HepG2 (cell line): ENCODE results near the gene SUSD3. TPM values are rescaled to one million over a fixed set of nuclear protein-coding genes. Genes with fewer than 3 reads are reported as not detected.

Experiments
- CC2D1A ChIP-seq: sonication (generic); formaldehyde crosslinking; IDR thresholded peaks from 2 replicates; pipeline ENCODE4 v1.8.1; 2023; ENCODE audit warnings: mild to moderate bottlenecking, missing genetic modification reagents
- KDM6A ChIP-seq: IDR thresholded peaks from 2 replicates; pipeline ENCODE4 v1.6.1; 2016; ENCODE audit warnings: low read depth
- NFYC ChIP-seq: IDR thresholded peaks from 2 replicates; pipeline ENCODE4 v1.6.1; 2016; ENCODE audit warnings: missing genetic modification reagents, missing compliant biosample characterization
- PCBP2 ChIP-seq: fragments of 200-400 bp; formaldehyde crosslinking; optimal IDR thresholded peaks from 2 replicates; pipeline ENCODE3; 2018; ENCODE audit warnings: low read length, low read depth; ENCODE audit not compliant: poor library complexity, severe bottlenecking
- RBAK ChIP-seq: sonication (generic); formaldehyde crosslinking; IDR thresholded peaks from 2 replicates; pipeline ENCODE4 v1.5.1; 2020; ENCODE audit warnings: mild to moderate bottlenecking, missing genetic modification reagents
- SMARCC2 ChIP-seq: fragments of 450-650 bp; IDR thresholded peaks from 2 replicates; pipeline ENCODE4 v1.6.1; 2017; ENCODE audit warnings: antibody characterized with exemption, mild to moderate bottlenecking
- ZC3H13 ChIP-seq: sonication (generic); formaldehyde crosslinking; IDR thresholded peaks from 2 replicates; pipeline ENCODE4 v1.8.1; 2023; ENCODE audit warnings: mild to moderate bottlenecking, missing genetic modification reagents, moderate library complexity
- ZFP62 ChIP-seq: sonication (generic); formaldehyde crosslinking; IDR thresholded peaks from 2 replicates; pipeline ENCODE4 v1.4.0; 2020; ENCODE audit warnings: missing genetic modification reagents
- ZNF12 ChIP-seq: sonication (generic); formaldehyde crosslinking; IDR thresholded peaks from 2 replicates; pipeline ENCODE4 v1.5.0; 2020; ENCODE audit warnings: missing genetic modification reagents
- ZNF343 ChIP-seq: sonication (generic); formaldehyde crosslinking; IDR thresholded peaks from 2 replicates; pipeline ENCODE4 v1.4.0; 2020; ENCODE audit warnings: mild to moderate bottlenecking, missing genetic modification reagents
- ZNF644 ChIP-seq: IDR thresholded peaks from 2 replicates; pipeline ENCODE4 v1.6.1; 2016; ENCODE audit warnings: low read depth
- ZNF883 ChIP-seq: sonication (generic); formaldehyde crosslinking; IDR thresholded peaks from 2 replicates; pipeline ENCODE4 v1.5.1; 2020; ENCODE audit warnings: mild to moderate bottlenecking, missing genetic modification reagents; ENCODE audit errors: not compliant biosample characterization
- ZSCAN29 ChIP-seq: sonication (generic); formaldehyde crosslinking; conservative IDR thresholded peaks from 2 replicates; pipeline ENCODE4 v1.4.0; 2020; ENCODE audit warnings: mild to moderate bottlenecking, missing genetic modification reagents
- polyA plus RNA-seq, 8 experiments: library from polyadenylated mRNA; depleted of rRNA in 3 of 8; stranded (reverse) in 7 of 8; unstranded in 1 of 8; fragments of >200 nt; fragmentation: Illumina TruSeq in 4 of 8; extraction: Trizol in 4 of 8; gene quantifications; 2 replicates each; pipeline versions ENCODE4 v1.2.1 to v1.2.3, GENCODE V29; 2011 to 2016; ENCODE audit warnings: low read depth in 4 of 8, missing spikeins in 1 of 8, mixed read lengths in 1 of 8; ENCODE audit not compliant: insufficient read depth in 1 of 8
- total RNA-seq, 5 experiments: library from RNA; depleted of rRNA; stranded (reverse); fragments of >200 nt; fragmentation: Illumina TruSeq; extraction: Trizol; gene quantifications; 2 replicates each; pipeline ENCODE4 v1.2.3, GENCODE V29; 2016; ENCODE audit warnings: low read depth in 1 of 5
- TF ChIP-seq, protein P1 (sequence below): IDR thresholded peaks from 2 replicates; pipeline ENCODE4 v1.4.0; 2020; ENCODE audit warnings: mild to moderate bottlenecking, missing genetic modification reagents
- TF ChIP-seq, protein P2 (sequence below): sonication (generic); formaldehyde crosslinking; IDR thresholded peaks from 2 replicates; pipeline ENCODE4 v1.5.0; 2020; ENCODE audit warnings: missing genetic modification reagents, mild to moderate bottlenecking, borderline replicate concordance
- TF ChIP-seq, protein P3 (sequence below): sonication (generic); formaldehyde crosslinking; IDR thresholded peaks from 2 replicates; pipeline ENCODE4 v1.4.0; 2020; ENCODE audit warnings: missing genetic modification reagents, borderline replicate concordance
- TF ChIP-seq, protein P4 (sequence below): IDR thresholded peaks from 2 replicates; pipeline ENCODE4 v1.6.1; 2012; ENCODE audit warnings: inconsistent platforms
- TF ChIP-seq, protein P5 (sequence below): sonication (generic); formaldehyde crosslinking; conservative IDR thresholded peaks from 2 replicates; pipeline ENCODE4 v1.8.0; 2022; ENCODE audit warnings: mild to moderate bottlenecking, moderate library complexity, missing genetic modification reagents

The SUSD3 gene
- total and polyA plus RNA-seq, 2 of the 13 experiments (the other 11 are each of a cell fraction or from before 2014, with no cell fraction given): 7.0 to 9.1 TPM

DNA sequence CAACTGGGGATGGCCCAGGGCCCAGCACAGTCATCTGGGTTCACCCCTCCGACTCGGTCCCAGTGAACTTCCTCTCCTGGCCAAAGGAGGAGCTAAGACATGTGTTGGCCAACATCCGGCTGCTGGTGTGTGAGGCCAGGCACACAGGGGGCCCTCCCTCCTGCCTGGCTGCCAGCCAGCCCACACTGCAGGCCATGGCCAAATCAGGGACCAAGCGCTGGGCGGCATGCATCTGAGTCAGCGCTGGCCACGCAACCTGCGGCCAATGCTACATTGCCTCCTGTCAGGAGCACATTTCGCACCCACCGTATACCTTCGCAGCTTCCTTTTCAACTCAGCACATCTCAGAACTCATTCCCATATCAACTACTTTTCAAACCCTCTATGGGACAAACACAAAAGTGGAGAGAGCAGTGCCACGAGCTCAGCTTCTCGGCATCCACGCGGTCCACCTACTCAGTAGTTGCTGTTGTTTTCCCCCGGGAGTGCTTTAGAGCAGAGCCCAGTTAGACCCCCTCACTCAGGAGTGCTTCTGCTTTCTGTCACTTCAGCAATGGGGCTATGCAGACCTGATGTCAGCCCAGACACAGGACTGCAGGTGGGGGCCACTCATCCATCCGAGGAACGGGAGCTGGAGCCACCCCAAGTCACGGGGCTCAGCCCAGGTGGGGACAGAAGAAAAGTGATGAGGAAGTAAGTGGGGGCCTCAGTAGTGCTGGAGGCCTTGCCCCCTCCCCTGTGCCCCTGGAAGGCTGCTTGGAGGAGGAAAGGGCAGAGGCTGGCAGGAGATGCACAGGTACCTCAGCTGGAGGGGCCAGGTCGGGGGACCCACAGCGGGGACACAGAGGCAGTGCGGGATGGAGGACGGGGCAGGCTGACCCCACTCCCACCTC is 61.7 kb downstream of the SUSD3 start (continued):
- TF ChIP-seq, protein P1, sequence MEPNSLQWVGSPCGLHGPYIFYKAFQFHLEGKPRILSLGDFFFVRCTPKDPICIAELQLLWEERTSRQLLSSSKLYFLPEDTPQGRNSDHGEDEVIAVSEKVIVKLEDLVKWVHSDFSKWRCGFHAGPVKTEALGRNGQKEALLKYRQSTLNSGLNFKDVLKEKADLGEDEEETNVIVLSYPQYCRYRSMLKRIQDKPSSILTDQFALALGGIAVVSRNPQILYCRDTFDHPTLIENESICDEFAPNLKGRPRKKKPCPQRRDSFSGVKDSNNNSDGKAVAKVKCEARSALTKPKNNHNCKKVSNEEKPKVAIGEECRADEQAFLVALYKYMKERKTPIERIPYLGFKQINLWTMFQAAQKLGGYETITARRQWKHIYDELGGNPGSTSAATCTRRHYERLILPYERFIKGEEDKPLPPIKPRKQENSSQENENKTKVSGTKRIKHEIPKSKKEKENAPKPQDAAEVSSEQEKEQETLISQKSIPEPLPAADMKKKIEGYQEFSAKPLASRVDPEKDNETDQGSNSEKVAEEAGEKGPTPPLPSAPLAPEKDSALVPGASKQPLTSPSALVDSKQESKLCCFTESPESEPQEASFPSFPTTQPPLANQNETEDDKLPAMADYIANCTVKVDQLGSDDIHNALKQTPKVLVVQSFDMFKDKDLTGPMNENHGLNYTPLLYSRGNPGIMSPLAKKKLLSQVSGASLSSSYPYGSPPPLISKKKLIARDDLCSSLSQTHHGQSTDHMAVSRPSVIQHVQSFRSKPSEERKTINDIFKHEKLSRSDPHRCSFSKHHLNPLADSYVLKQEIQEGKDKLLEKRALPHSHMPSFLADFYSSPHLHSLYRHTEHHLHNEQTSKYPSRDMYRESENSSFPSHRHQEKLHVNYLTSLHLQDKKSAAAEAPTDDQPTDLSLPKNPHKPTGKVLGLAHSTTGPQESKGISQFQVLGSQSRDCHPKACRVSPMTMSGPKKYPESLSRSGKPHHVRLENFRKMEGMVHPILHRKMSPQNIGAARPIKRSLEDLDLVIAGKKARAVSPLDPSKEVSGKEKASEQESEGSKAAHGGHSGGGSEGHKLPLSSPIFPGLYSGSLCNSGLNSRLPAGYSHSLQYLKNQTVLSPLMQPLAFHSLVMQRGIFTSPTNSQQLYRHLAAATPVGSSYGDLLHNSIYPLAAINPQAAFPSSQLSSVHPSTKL (CRISPR knock-in tag): peak; percentile 83
- TF ChIP-seq NFYC (CRISPR knock-in tag) (no peak; the same call in 1 of the 2 replicates), ZFP62 (CRISPR knock-in tag) (no peak), ZNF883 (peak; percentile 78), ZNF343 (CRISPR knock-in tag) (no peak), CC2D1A (no peak), RBAK (CRISPR knock-in tag) (peak; percentile 61; the same call in 1 of the 2 replicates), KDM6A (CRISPR knock-in tag) (peak; percentile 56; the same call in 1 of the 2 replicates), ZC3H13 (peak; percentile 94), PCBP2 (no peak), ZNF644 (CRISPR knock-in tag) (peak; percentile 67), SMARCC2 (no peak), ZSCAN29 (peak; percentile 67; the same call in 1 of the 2 replicates), ZNF12 (CRISPR knock-in tag) (peak; percentile 68; the same call in 1 of the 2 replicates)
- TF ChIP-seq, protein P2, sequence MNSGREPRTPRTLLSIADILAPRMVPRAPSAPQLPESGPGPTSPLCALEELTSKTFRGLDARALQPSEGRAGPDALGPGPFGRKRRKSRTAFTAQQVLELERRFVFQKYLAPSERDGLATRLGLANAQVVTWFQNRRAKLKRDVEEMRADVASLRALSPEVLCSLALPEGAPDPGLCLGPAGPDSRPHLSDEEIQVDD: 0 out of 2 replicates have a peak, but pooled peaks have one; percentile 37
- TF ChIP-seq, protein P3, sequence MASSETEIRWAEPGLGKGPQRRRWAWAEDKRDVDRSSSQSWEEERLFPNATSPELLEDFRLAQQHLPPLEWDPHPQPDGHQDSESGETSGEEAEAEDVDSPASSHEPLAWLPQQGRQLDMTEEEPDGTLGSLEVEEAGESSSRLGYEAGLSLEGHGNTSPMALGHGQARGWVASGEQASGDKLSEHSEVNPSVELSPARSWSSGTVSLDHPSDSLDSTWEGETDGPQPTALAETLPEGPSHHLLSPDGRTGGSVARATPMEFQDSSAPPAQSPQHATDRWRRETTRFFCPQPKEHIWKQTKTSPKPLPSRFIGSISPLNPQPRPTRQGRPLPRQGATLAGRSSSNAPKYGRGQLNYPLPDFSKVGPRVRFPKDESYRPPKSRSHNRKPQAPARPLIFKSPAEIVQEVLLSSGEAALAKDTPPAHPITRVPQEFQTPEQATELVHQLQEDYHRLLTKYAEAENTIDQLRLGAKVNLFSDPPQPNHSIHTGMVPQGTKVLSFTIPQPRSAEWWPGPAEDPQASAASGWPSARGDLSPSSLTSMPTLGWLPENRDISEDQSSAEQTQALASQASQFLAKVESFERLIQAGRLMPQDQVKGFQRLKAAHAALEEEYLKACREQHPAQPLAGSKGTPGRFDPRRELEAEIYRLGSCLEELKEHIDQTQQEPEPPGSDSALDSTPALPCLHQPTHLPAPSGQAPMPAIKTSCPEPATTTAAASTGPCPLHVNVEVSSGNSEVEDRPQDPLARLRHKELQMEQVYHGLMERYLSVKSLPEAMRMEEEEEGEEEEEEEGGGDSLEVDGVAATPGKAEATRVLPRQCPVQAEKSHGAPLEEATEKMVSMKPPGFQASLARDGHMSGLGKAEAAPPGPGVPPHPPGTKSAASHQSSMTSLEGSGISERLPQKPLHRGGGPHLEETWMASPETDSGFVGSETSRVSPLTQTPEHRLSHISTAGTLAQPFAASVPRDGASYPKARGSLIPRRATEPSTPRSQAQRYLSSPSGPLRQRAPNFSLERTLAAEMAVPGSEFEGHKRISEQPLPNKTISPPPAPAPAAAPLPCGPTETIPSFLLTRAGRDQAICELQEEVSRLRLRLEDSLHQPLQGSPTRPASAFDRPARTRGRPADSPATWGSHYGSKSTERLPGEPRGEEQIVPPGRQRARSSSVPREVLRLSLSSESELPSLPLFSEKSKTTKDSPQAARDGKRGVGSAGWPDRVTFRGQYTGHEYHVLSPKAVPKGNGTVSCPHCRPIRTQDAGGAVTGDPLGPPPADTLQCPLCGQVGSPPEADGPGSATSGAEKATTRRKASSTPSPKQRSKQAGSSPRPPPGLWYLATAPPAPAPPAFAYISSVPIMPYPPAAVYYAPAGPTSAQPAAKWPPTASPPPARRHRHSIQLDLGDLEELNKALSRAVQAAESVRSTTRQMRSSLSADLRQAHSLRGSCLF (CRISPR knock-in tag): no peak
- TF ChIP-seq, protein P4, sequence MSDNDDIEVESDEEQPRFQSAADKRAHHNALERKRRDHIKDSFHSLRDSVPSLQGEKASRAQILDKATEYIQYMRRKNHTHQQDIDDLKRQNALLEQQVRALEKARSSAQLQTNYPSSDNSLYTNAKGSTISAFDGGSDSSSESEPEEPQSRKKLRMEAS: peak; percentile 96
- TF ChIP-seq, protein P5, sequence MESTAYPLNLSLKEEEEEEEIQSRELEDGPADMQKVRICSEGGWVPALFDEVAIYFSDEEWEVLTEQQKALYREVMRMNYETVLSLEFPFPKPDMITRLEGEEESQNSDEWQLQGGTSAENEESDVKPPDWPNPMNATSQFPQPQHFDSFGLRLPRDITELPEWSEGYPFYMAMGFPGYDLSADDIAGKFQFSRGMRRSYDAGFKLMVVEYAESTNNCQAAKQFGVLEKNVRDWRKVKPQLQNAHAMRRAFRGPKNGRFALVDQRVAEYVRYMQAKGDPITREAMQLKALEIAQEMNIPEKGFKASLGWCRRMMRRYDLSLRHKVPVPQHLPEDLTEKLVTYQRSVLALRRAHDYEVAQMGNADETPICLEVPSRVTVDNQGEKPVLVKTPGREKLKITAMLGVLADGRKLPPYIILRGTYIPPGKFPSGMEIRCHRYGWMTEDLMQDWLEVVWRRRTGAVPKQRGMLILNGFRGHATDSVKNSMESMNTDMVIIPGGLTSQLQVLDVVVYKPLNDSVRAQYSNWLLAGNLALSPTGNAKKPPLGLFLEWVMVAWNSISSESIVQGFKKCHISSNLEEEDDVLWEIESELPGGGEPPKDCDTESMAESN (CRISPR knock-in tag): peak; percentile 83
